ENCODE results near the gene LGR6. TPM values are rescaled to one million over a fixed set of nuclear protein-coding genes. Genes with fewer than 3 reads are reported as not detected.

The LGR6 gene
- total and polyA plus RNA-seq, 3 donors from 2014 or later: 8.1 to 18.4 (median 8.3) TPM

- Histone ChIP-seq H3K9me3 (no peaks in the 10 kb centered on the region), H3K27me3 (no peaks in the 10 kb centered on the region), H3K4me1 (peaks cover 4% of the 10 kb centered on the region), H3K4me3 (no peak overlapping the region), H3K36me3 (ENCODE audit: low read depth, missing control alignments) (no peaks in the 10 kb centered on the region), H3K27ac (no peak overlapping the region)
- intact Hi-C loops (cut with DNase I; ENCODE audit: low total_unique reads): no loop called here
- TF ChIP-seq POLR2A (IDR thresholded peaks at IDR 0.05) (no peak), CTCF (IDR thresholded peaks at IDR 0.05) (no peak)
- DNase-seq: no peak
Observed at GRCh38 chr1:202355944-202356553, 162.4 kb downstream of the LGR6 start.

- Histone ChIP-seq H3K27me3 (no peaks in the 10 kb centered on the region), H3K4me3 (no peak overlapping the region), H3K27ac (no peak overlapping the region), H3K4me1 (peaks cover 4% of the 10 kb centered on the region), H3K9me3 (no peaks in the 10 kb centered on the region), H3K36me3 (ENCODE audit: low read depth, missing control alignments) (no peaks in the 10 kb centered on the region)
- intact Hi-C loops (cut with DNase I; ENCODE audit: low total_unique reads): no loop called here
- DNase-seq: no peak
- TF ChIP-seq CTCF (IDR thresholded peaks at IDR 0.05) (no peak), POLR2A (IDR thresholded peaks at IDR 0.05) (no peak)
Observed at GRCh38 chr1:202357506-202357905, 163.9 kb downstream of the LGR6 start.

GRCh38 chr1:202361224-202361623 lies 167.6 kb downstream of the LGR6 start:
- intact Hi-C loops (cut with DNase I; ENCODE audit: low total_unique reads): no loop called here
- Histone ChIP-seq H3K4me1 (peaks cover 4% of the 10 kb centered on the region), H3K9me3 (no peaks in the 10 kb centered on the region), H3K27ac (no peak overlapping the region), H3K4me3 (no peak overlapping the region), H3K36me3 (ENCODE audit: low read depth, missing control alignments) (no peaks in the 10 kb centered on the region), H3K27me3 (no peaks in the 10 kb centered on the region)
- TF ChIP-seq CTCF (IDR thresholded peaks at IDR 0.05) (no peak), POLR2A (IDR thresholded peaks at IDR 0.05) (no peak)
- DNase-seq: no peak
- 93 to 95% methylated on average over 2 of the region's 2 CpGs for WGBS, 2 donors

GRCh38 chr1:202361701-202362100 lies 168.1 kb downstream of the LGR6 start:
- no peak for TF ChIP-seq CTCF (IDR thresholded peaks at IDR 0.05)
- TF ChIP-seq POLR2A (IDR thresholded peaks at IDR 0.05): no peak
- Histone ChIP-seq H3K36me3 (ENCODE audit: low read depth, missing control alignments) (no peaks in the 10 kb centered on the region), H3K27ac (no peak overlapping the region), H3K4me3 (no peak overlapping the region), H3K4me1 (peaks cover 4% of the 10 kb centered on the region), H3K27me3 (no peaks in the 10 kb centered on the region), H3K9me3 (no peaks in the 10 kb centered on the region)
- WGBS, 2 donors: 84 to 88% methylated on average over 3 of the region's 3 CpGs
- no peak for DNase-seq
- intact Hi-C loops (cut with DNase I; ENCODE audit: low total_unique reads): no loop called here

- DNase-seq: no peak
- H3K4me1 ChIP-seq: peaks cover 3% of the 10 kb centered on the region
Observed at GRCh38 chr1:202362212-202362611, 168.6 kb downstream of the LGR6 start.

More at GRCh38 chr1:202362212-202362611, 168.6 kb downstream of the LGR6 start:
- no peaks in the 10 kb centered on the region for H3K36me3 ChIP-seq (ENCODE audit: low read depth, missing control alignments)
- H3K9me3 ChIP-seq: no peaks in the 10 kb centered on the region
- no peak overlapping the region for H3K4me3 ChIP-seq
- TF ChIP-seq POLR2A (IDR thresholded peaks at IDR 0.05): no peak
- no peak for TF ChIP-seq CTCF (IDR thresholded peaks at IDR 0.05)
- WGBS, 2 donors: 90 to 93% methylated on average over 2 of the region's 2 CpGs
- H3K27ac ChIP-seq: no peak overlapping the region
- intact Hi-C loops (cut with DNase I; ENCODE audit: low total_unique reads): no loop called here
- no peaks in the 10 kb centered on the region for H3K27me3 ChIP-seq

Measured in testis (tissue), 3 donors.